ENCODE measurements around the gene RWDD3. TPM values are rescaled to one million over a fixed set of nuclear protein-coding genes. Genes with fewer than 3 reads are reported as not detected.

Gene RWDD3
- 10 to 100 TPM; 10.8 to 13.9 TPM for total RNA-seq

DNA sequence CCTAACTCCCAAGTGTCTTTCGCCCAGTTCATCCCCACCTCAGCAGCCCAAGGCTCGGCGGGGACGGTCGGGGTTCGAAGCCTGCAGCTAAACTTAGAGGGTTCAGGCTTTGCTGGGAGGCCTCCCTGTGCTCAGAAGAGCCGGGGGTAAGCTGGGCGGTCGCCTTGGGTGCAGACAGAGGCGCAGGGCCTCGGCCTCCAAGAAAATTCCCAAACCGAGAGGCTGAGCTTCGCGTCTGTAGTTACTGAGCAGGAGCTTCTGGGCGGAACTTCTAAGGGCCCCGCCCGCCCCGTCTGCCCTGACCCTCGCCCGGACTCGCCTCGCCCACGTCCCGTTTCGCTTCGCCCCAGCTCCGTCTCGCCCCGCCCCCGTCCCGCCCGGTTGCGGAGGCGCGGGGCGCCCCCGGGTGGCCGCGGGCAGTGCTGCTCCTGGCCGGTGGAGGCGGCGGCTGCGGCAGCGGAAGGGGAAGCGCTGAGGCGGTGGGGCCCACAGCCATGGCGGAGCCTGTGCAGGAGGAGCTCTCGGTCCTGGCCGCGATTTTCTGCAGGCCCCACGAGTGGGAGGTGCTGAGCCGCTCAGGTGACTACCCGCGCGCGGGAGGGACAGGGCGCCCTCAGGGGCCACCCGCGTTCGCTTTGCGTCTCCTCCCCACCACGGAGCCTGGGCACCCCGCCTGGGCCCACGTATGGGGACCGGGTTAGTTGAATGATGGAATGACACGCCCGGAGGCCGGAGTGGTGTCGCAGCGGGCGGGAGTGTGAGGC is at the start of gene RWDD3:
Gene RWDD3 (plus strand): TSS at position 474 of the 764 bp plus-strand sequence. CDS start 21 bp downstream, at position 495.
- peak within 1 kb of the TSS; percentile 70 for H3K27ac Mint-ChIP-seq
- H3K36me3 Mint-ChIP-seq, result peaks cover 8% of the 10 kb centered on the region
- peak within 1 kb of the TSS; percentile 86 for H3K4me3 Mint-ChIP-seq
- H3K4me1 Mint-ChIP-seq (ENCODE audit: low read depth), result peaks cover 41% of the 10 kb centered on the region
- no peaks in the 10 kb centered on the region for H3K9me3 Mint-ChIP-seq
- H3K27me3 Mint-ChIP-seq, result peaks cover 7% of the 10 kb centered on the region
- DNase-seq, result peak; percentile 95
- ChIA-PET POLR2A (interaction anchor here (0.5 to 1.7 kb wide), 3 partner anchors 13 to 161 kb away, joined by 4 to 11 read pairs (median 5); partner anchors contain the start of genes ALG14 and TLCD4), CTCF (interaction anchor here (0.6 to 2.7 kb wide), 25 partner anchors 10 to 380 kb away, joined by 3 to 31 read pairs (median 4); partner anchors contain the start of genes ALG14 and TLCD4)
- intact Hi-C loops (cut with micrococcal nuclease), result loop anchor here (1.0 to 10.0 kb wide), 9 partner anchors 118 to 1488 kb away; partner anchors contain the start of genes ABCD3, ALG14, CNN3 and PTBP2

DNA sequence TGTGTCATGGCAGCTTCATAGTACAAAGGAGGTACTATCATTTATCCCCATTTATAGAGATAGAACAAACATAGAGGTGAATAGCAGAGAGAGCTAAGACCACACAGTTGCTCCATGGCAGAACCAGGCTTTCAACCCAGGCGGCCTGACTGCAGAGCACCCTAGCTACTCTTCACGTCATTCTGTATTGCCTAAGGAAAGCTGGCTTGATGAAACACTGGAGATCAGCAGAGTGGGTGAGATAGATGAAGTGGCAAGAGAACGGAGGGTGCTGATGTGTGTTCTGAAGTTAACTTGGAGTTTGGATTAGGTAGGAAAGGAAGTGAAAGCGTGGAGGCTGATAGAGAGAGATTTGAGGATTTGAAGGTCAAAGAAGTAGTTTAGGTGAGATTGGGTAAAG is 47.9 kb upstream of the RWDD3 start:
- H3K27ac Mint-ChIP-seq, result no peak overlapping the region
- H3K27me3 Mint-ChIP-seq, result peaks cover 10% of the 10 kb centered on the region
- ChIA-PET CTCF (no interaction called here), POLR2A (no interaction called here)
- H3K4me1 Mint-ChIP-seq (ENCODE audit: low read depth), result no peaks in the 10 kb centered on the region
- no peak overlapping the region for H3K4me3 Mint-ChIP-seq
- no peaks in the 10 kb centered on the region for H3K9me3 Mint-ChIP-seq
- no peaks in the 10 kb centered on the region for H3K36me3 Mint-ChIP-seq
- intact Hi-C loops (cut with micrococcal nuclease), result no loop called here
- DNase-seq, result no peak

DNA sequence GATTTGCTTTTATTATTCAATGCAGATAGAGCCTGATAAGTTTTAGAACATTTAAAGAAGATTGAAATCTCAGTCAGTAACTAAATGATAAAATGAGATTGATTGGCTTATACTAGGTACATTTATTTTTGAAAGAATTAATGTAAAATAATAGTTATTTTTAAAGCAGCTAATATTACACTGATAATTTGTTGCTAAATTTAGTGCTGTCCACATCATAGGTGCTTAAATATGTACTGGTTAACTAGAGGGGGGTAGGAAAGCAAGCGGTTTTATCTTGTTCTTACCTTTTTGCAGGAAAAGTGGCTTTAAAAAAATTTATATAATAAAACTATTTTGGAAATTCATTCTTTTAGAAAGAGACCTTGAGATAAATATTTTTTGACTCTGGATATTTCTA is 40.4 kb upstream of the RWDD3 start:
- Mint-ChIP-seq H3K4me3 (no peak overlapping the region), H3K27me3 (peaks cover 4% of the 10 kb centered on the region), H3K4me1 (ENCODE audit: low read depth) (no peaks in the 10 kb centered on the region), H3K36me3 (no peaks in the 10 kb centered on the region), H3K27ac (no peak overlapping the region), H3K9me3 (no peaks in the 10 kb centered on the region)
- DNase-seq, result no peak
- intact Hi-C loops (cut with micrococcal nuclease), result no loop called here
- ChIA-PET POLR2A (no interaction called here), CTCF (no interaction called here)

DNA sequence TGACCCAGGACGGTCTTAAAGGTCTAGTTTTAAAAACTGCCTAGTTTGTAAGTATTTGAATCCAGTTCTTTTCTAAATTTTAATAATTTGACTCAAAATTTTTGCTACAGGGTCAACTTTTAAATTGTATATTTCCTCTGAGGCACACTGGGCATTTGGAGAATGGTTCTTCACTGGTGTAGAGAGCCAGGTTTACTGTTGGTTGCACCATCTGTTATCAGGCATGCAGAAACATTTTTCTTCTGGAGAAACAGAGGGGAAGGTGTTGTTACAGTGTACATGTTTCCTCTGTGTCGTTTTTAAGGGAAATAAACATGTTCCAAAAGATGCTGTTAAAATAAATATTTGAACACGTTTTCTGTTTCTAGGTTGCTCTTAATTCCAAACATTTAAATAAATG is 39.0 kb upstream of the RWDD3 start:
- Mint-ChIP-seq H3K9me3 (no peaks in the 10 kb centered on the region), H3K36me3 (no peaks in the 10 kb centered on the region), H3K27ac (no peak overlapping the region), H3K4me3 (no peak overlapping the region), H3K27me3 (peaks cover 6% of the 10 kb centered on the region), H3K4me1 (ENCODE audit: low read depth) (no peaks in the 10 kb centered on the region)
- DNase-seq, result no peak
- ChIA-PET CTCF (interaction anchor here (0.7 kb wide), 1 partner anchor 1524 kb away, joined by 3 read pairs; no protein-coding TSS in a partner anchor), POLR2A (no interaction called here)
- intact Hi-C loops (cut with micrococcal nuclease), result no loop called here

- ChIA-PET CTCF (no interaction called here), POLR2A (no interaction called here)
- DNase-seq, result no peak
- no peaks in the 10 kb centered on the region for H3K4me1 Mint-ChIP-seq (ENCODE audit: low read depth)
- H3K4me3 Mint-ChIP-seq, result no peak overlapping the region
- H3K27me3 Mint-ChIP-seq, result peaks cover 7% of the 10 kb centered on the region
- no peak overlapping the region for H3K27ac Mint-ChIP-seq
- H3K9me3 Mint-ChIP-seq, result no peaks in the 10 kb centered on the region
- no peaks in the 10 kb centered on the region for H3K36me3 Mint-ChIP-seq
- intact Hi-C loops (cut with micrococcal nuclease), result no loop called here
Observed at GRCh38 chr1:95196017-95196416, 38.0 kb upstream of the RWDD3 start.

DNA sequence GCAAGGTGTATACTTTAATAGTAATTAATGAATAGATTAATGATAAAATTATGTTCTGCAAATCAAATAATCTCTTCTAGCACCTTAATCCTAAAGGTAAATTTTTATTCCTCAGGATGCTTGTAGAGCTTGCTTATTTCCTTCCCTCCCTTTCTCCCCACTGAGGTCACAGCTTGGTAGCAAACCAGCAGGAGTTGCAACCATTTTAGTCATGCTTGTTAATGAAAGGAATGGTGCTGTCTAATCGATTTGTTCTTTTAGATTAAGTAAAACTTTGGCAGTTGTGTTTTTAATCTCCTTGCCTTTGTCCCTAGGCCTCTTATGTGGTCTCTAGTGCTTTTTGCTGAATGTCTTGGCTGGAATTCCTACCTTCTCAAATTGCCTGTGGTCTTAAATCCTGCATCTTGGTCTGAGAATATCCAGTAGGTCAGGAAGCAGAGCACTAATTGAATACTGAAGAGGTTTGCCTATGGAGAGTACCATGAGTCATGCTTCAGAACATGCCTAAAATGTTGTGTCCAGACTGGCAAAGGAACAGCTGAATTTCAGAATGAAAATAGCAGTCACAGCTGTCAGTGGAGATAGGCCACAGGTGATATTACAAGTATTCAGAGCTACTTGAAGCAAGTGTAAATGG is 36.3 kb upstream of the RWDD3 start:
- no peak overlapping the region for H3K4me3 Mint-ChIP-seq
- no peaks in the 10 kb centered on the region for H3K4me1 Mint-ChIP-seq (ENCODE audit: low read depth)
- H3K27ac Mint-ChIP-seq, result no peak overlapping the region
- ChIA-PET CTCF (interaction anchor here (0.7 kb wide), 1 partner anchor 20 kb away, joined by 4 read pairs; no protein-coding TSS in a partner anchor), POLR2A (no interaction called here)
- no peaks in the 10 kb centered on the region for H3K9me3 Mint-ChIP-seq
- H3K27me3 Mint-ChIP-seq, result peaks cover 6% of the 10 kb centered on the region
- DNase-seq, result no peak
- intact Hi-C loops (cut with micrococcal nuclease), result no loop called here
- H3K36me3 Mint-ChIP-seq, result no peaks in the 10 kb centered on the region

DNA sequence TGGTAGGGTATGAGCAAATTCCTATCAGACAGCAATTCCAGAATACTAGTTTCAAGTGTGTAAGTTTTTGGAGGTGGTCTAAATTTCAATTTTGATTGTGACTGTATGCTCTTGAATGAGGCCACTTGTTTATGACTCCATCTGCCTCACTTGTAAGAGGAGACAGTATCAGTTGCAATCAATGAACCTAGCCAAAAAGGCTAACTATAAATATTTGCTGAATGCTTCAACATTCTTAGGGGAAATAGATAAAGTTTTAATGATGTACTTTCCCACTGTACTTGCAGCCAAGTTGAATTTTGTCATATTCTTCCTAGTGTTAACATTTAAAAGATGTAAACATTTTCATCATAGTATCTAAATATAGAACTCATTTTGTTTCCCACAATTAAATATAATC is 32.1 kb upstream of the RWDD3 start:
- CTCF ChIA-PET, result no interaction called here
- intact Hi-C loops (cut with micrococcal nuclease), result no loop called here
- Mint-ChIP-seq H3K27me3 (peaks cover 5% of the 10 kb centered on the region), H3K27ac (no peak overlapping the region), H3K9me3 (no peaks in the 10 kb centered on the region), H3K4me1 (ENCODE audit: low read depth) (no peaks in the 10 kb centered on the region), H3K4me3 (no peak overlapping the region), H3K36me3 (no peaks in the 10 kb centered on the region)
- POLR2A ChIA-PET, result no interaction called here
- no peak for DNase-seq

- no peak for DNase-seq
- Mint-ChIP-seq H3K4me1 (ENCODE audit: low read depth) (no peaks in the 10 kb centered on the region), H3K4me3 (no peak overlapping the region), H3K9me3 (no peaks in the 10 kb centered on the region), H3K36me3 (no peaks in the 10 kb centered on the region), H3K27ac (no peak overlapping the region), H3K27me3 (peaks cover 5% of the 10 kb centered on the region)
- POLR2A ChIA-PET, result interaction anchor here (0.6 kb wide), 1 partner anchor 36 kb away, joined by 3 read pairs; no protein-coding TSS in a partner anchor
- intact Hi-C loops (cut with micrococcal nuclease), result no loop called here
- CTCF ChIA-PET, result no interaction called here
Observed at GRCh38 chr1:95203908-95204437, 30.0 kb upstream of the RWDD3 start.

DNA sequence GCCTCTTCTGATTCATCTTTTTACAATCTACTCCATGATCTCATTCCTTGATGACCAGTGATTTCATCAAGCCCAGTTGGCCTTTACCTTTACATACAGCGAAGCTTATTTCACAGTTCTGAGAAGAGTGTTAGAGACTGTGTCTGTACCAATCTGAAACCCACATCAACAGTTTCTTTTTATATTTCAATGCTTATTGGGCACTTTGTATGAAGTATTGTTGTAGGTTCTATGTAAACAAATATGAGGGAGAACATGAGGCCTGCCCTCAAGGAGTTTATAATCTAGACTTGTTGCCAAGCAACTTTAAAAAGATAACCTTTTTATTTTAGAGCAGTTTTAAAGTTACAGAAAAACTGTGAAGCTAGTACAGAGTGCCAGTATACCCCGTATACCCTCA is 27.5 kb upstream of the RWDD3 start:
- intact Hi-C loops (cut with micrococcal nuclease), result no loop called here
- Mint-ChIP-seq H3K9me3 (no peaks in the 10 kb centered on the region), H3K27ac (no peak overlapping the region), H3K4me1 (ENCODE audit: low read depth) (no peaks in the 10 kb centered on the region), H3K27me3 (peaks cover 1% of the 10 kb centered on the region), H3K4me3 (no peak overlapping the region), H3K36me3 (no peaks in the 10 kb centered on the region)
- POLR2A ChIA-PET, result no interaction called here
- no peak for DNase-seq
- CTCF ChIA-PET, result no interaction called here

DNA sequence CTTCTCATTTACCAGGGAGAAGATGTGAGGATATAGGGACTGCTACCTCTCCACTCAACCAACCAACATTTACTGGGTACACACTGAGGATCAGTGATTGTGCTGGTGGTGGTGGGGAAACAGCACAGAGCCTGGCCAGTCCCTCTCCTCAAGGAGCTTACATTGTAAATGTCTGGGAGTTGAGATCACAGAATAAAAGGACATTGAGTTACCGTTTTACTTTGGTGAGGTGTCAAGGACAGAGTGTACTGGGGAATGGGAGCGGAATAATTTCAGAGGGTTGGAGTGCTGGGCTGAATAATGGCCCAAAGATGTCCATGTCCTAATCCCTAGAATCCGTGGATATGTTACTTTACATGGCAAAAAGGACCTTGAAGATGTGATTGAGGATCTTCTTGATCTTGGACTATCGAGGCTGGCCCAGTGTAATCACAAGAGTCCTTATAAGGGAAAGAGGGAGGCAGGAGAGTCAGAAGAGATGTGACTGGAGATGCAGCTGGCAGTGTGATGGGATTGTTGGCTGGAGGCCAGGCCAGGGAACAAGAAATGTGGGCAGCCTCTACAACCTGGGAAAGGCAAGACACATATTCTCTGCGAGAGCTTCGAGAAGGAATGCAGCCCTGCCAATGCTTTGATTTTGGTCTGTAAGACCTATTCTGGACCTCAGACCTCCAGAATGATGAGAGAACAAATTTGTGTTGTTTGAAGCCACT is 26.6 kb upstream of the RWDD3 start:
- CTCF ChIA-PET, result interaction anchor here (0.8 kb wide), 1 partner anchor 123 kb away, joined by 3 read pairs; no protein-coding TSS in a partner anchor
- Mint-ChIP-seq H3K4me1 (ENCODE audit: low read depth) (no peaks in the 10 kb centered on the region), H3K27me3 (peaks cover 1% of the 10 kb centered on the region), H3K27ac (no peak overlapping the region), H3K36me3 (no peaks in the 10 kb centered on the region), H3K9me3 (no peaks in the 10 kb centered on the region), H3K4me3 (no peak overlapping the region)
- POLR2A ChIA-PET, result no interaction called here
- intact Hi-C loops (cut with micrococcal nuclease), result no loop called here
- no peak for DNase-seq

- POLR2A ChIA-PET, result no interaction called here
- H3K27ac Mint-ChIP-seq, result no peak overlapping the region
- no peaks in the 10 kb centered on the region for H3K36me3 Mint-ChIP-seq
- H3K4me3 Mint-ChIP-seq, result no peak overlapping the region
- CTCF ChIA-PET, result interaction anchor here (0.9 kb wide), 1 partner anchor 166 kb away, joined by 3 read pairs; no protein-coding TSS in a partner anchor
- intact Hi-C loops (cut with micrococcal nuclease), result no loop called here
- no peaks in the 10 kb centered on the region for H3K9me3 Mint-ChIP-seq
- no peaks in the 10 kb centered on the region for H3K27me3 Mint-ChIP-seq
- H3K4me1 Mint-ChIP-seq (ENCODE audit: low read depth), result no peaks in the 10 kb centered on the region
- no peak for DNase-seq
Observed at GRCh38 chr1:95208876-95209275, 25.1 kb upstream of the RWDD3 start.

- Mint-ChIP-seq H3K27ac (no peak overlapping the region), H3K36me3 (no peaks in the 10 kb centered on the region), H3K9me3 (no peaks in the 10 kb centered on the region), H3K27me3 (no peaks in the 10 kb centered on the region), H3K4me3 (no peak overlapping the region), H3K4me1 (ENCODE audit: low read depth) (no peaks in the 10 kb centered on the region)
- POLR2A ChIA-PET, result no interaction called here
- CTCF ChIA-PET, result interaction anchor here (0.6 to 0.9 kb wide), 2 partner anchors 15 to 166 kb away, joined by 3 to 4 read pairs; no protein-coding TSS in a partner anchor
- intact Hi-C loops (cut with micrococcal nuclease), result no loop called here
- no peak for DNase-seq
Observed at GRCh38 chr1:95209291-95209690, 24.7 kb upstream of the RWDD3 start.
